Measurements from ENCODE around the gene MAMDC4. TPM values are rescaled to one million over a fixed set of nuclear protein-coding genes. Genes with fewer than 3 reads are reported as not detected.

Gene MAMDC4
- total and polyA plus RNA-seq, 2 of the 8 experiments (the other 6 are each of a cell fraction or from before 2014, with no cell fraction given), result 3.1 to 4.5 TPM

GRCh38 chr9:136808075-136808805, 43.9 kb upstream of the MAMDC4 start:
- ChIA-PET CTCF (ENCODE audit: partially characterized antibody) (interaction anchor here (0.9 to 3.3 kb wide), 6 partner anchors 12 to 238 kb away, joined by 3 to 16 read pairs (median 4); no protein-coding TSS in a partner anchor), POLR2A (ENCODE audit: partially characterized antibody) (interaction anchor here (0.8 to 7.8 kb wide), 14 partner anchors 8 to 266 kb away, joined by 3 to 96 read pairs (median 4); partner anchors contain the start of gene AJM1)
- Histone ChIP-seq H4K20me1 (replicated peaks in 1 of 2; ENCODE audit: control insufficient read depth in 1 of 2, insufficient read depth in 2 of 2, low read length in 2 of 2) (peaks cover 7 to 17% of the 10 kb centered on the region in 2 experiments), H2BK5ac (ENCODE audit: low read depth, low read length) (no peak overlapping the region), H3K56ac (replicated peaks; ENCODE audit: insufficient read length, low read depth, low read length) (peak overlapping the region; percentile 82), H3K23ac (ENCODE audit: insufficient read length) (no peak overlapping the region), H3K18ac (ENCODE audit: extremely low read depth, low read length) (peak overlapping the region; percentile 78; the same call in 1 of the 2 replicates), H2BK120ac (replicated peaks; ENCODE audit: low read depth, low read length) (no peak overlapping the region), H3K14ac (ENCODE audit: insufficient read length) (no peak overlapping the region), H2AK5ac (ENCODE audit: low read depth, low read length) (no peak overlapping the region), H3K9ac (replicated peaks in 1 of 4; ENCODE audit: extremely low read depth in 1 of 4, low read depth in 3 of 4, low read length in 3 of 4) (peak overlapping the region; percentile 78 to 92 (median 88)), H3K4me2 (ENCODE audit: insufficient read depth in 1 of 2, low read depth in 2 of 2, low read length in 2 of 2) (peak overlapping the region; percentile 68 to 84), H4K91ac (replicated peaks; ENCODE audit: insufficient read length, low read length) (no peak overlapping the region), H2BK12ac (ENCODE audit: low read depth, low read length) (no peak overlapping the region), H3K9me3 (ENCODE audit: insufficient read depth in 2 of 2, low read depth in 1 of 2, low read length in 1 of 2) (no peaks in the 10 kb centered on the region), H3K4me1 (replicated peaks in 1 of 4; ENCODE audit: control insufficient read depth in 3 of 4, insufficient read depth in 4 of 4, low read length in 3 of 4) (peaks cover 0 to 10% (median 7%) of the 10 kb centered on the region in 4 experiments; a peak in 6 of 7 replicates), H3K4ac (replicated peaks; ENCODE audit: insufficient read length, low read depth, low read length) (no peak overlapping the region), H3K36me3 (ENCODE audit: control insufficient read depth in 2 of 4, insufficient read depth in 4 of 4, low read length in 3 of 4) (peaks cover 2 to 16% (median 7%) of the 10 kb centered on the region in 4 experiments; a peak in 6 of 8 replicates), H2AFZ (ENCODE audit: low read length) (no peak overlapping the region), H3K23me2 (ENCODE audit: low read depth, low read length) (peaks cover 9% of the 10 kb centered on the region; the same call in 1 of the 2 replicates), H2BK15ac (ENCODE audit: low read length) (no peak overlapping the region), H4K5ac (ENCODE audit: insufficient read length, low read depth, low read length) (peak overlapping the region; percentile 79), H4K8ac (ENCODE audit: extremely low read depth, insufficient read depth, low read length) (peak overlapping the region; percentile 83), H2BK20ac (ENCODE audit: low read length) (no peak overlapping the region), H3K27me3 (replicated peaks in 1 of 4; ENCODE audit: control insufficient read depth in 3 of 4, extremely low read depth in 1 of 4, insufficient read depth in 3 of 4, low read length in 3 of 4) (peaks cover 0 to 16% (median 6%) of the 10 kb centered on the region in 4 experiments; a peak in 2 of 7 replicates), H3K27ac (ENCODE audit: low read depth, low read length) (peak overlapping the region; percentile 86; the same call in 1 of the 2 replicates), H3K79me1 (ENCODE audit: low read depth, low read length) (peaks cover 4% of the 10 kb centered on the region), H3K4me3 (ENCODE audit: extremely low read depth in 1 of 4, insufficient read depth in 2 of 4, low read depth in 3 of 4, low read length in 4 of 4) (peak overlapping the region; percentile 88 to 100 (median 94)), H3K79me2 (ENCODE audit: control insufficient read depth in 1 of 2, insufficient read depth in 2 of 2, low read length in 2 of 2) (peaks cover 5 to 41% of the 10 kb centered on the region in 2 experiments)
- peak in 1 of 2 experiments; percentile 64 for DNase-seq (ENCODE audit: low read depth in 1 of 2, low spot score in 2 of 2)
- WGBS, 2 experiments (ENCODE audit: extremely low coverage in 1 of 2, insufficient coverage in 1 of 2, insufficient read length in 1 of 2, insufficient replicate concordance in 2 of 2, low coverage in 1 of 2, low lambda C conversion rate in 2 of 2, missing lambda C conversion rate in 1 of 2), result 1% methylated on average over 68 of the region's 93 CpGs; no CpG with 5 or more reads in 1 of the 2 experiments
- FAIRE-seq, result no peak
- TF ChIP-seq TCF12 (IDR thresholded peaks at IDR 0.05; ENCODE audit: low read depth, low read length), result no peak
- 0 out of 2 replicates have a peak, but pooled peaks have one; percentile 53 for TF ChIP-seq RBBP5 (IDR thresholded peaks at IDR 0.05; ENCODE audit: borderline replicate concordance, low read depth, low read length)
- TF ChIP-seq JUND (IDR thresholded peaks at IDR 0.05; ENCODE audit: low read length), result no peak
- 0 out of 2 replicates have a peak, but pooled peaks have one; percentile 11 for TF ChIP-seq E2F6 (IDR thresholded peaks at IDR 0.05)
- TF ChIP-seq YY1 (IDR thresholded peaks at IDR 0.05; ENCODE audit: low read depth, low read length), result no peak
- TF ChIP-seq PHF8 (conservative IDR thresholded peaks at IDR 0.05; ENCODE audit: low read depth, low read length), result peak; percentile 54
- TF ChIP-seq TAF1 (IDR thresholded peaks at IDR 0.05; ENCODE audit: low read depth, low read length), result 0 out of 2 replicates have a peak, but pooled peaks have one; percentile 48
- no peak for TF ChIP-seq SP4 (IDR thresholded peaks at IDR 0.05; ENCODE audit: low read length)
- no peak for TF ChIP-seq SUZ12 (IDR thresholded peaks at IDR 0.05; ENCODE audit: low read length)
- no peak for TF ChIP-seq TEAD4 (IDR thresholded peaks at IDR 0.05; ENCODE audit: low read depth, low read length)
- TF ChIP-seq SAP30 (IDR thresholded peaks at IDR 0.05; ENCODE audit: insufficient read depth, insufficient replicate concordance, low read length), result no peak

Measured in H1 (cell line).